GM21619 (cell line): ENCODE results near the gene TOLLIP.

Experiments
- ATAC-seq: cut with Tn5 transposase; IDR thresholded peaks from one replicate; pipeline ENCODE4 v1.9.1; 2021; ENCODE audit not compliant: unreplicated experiment

TOLLIP gene

DNA sequence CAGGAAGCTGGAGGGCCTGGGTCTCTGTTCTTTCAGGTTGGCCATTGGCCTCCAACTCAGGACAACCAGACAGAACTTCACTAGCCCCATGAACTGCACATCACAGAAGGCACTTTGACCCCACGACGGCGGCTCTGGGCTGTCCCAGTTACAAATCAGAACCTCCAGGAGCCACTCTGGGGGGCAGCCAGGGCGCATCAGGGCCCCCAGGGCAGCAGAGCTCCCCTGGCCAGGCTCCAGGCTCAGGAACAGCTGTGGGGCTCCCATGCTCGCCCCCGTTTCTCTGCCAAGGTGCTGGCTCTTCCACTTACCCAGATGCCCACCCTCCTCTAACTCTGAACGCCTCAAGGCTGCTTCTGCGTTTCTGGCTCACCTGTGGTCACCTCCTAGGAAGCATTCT, 25.5 kb downstream of the TOLLIP start:
- no peak for ATAC-seq

DNA sequence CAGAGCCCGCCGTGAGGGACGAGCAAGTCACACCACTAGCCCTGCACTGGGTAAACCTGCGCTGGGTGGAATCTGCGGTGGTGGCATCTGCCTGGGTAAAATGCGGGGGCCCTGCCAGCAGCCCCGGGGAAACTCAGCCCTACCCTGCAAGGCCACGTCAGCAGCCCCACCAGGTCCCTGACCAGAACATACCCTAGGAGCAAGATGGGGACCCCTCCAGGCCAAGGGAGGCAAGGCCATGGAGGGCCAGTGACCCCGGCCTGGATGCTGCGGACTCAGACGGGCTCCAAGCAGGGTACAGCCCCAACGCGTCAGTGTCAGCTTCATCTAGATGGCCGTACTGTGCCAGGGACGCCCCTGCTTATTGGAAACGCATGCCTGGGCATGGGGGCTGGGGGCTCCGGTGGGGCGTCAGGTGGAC, 26.3 kb downstream of the TOLLIP start:
- no peak for ATAC-seq

DNA sequence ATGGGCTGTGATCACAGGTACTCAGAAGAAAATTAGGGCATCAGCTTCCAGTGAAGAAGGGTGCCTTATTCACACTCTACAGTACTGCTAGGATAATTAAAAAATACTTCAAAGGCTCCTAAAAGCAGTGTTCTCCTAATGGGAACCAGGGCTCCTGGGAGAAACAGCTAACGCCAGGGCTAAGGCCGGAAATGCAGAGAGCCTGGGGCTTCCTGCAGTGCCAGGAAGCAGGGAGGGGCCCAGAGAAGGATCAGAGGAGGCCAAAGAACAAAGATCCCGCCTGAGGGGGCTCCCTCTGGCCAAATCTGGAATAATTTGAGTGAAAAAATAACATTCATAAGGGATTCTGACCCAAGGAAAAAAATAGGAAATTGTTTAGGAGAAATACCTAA, 27.5 kb downstream of the TOLLIP start:
- ATAC-seq = no peak

DNA sequence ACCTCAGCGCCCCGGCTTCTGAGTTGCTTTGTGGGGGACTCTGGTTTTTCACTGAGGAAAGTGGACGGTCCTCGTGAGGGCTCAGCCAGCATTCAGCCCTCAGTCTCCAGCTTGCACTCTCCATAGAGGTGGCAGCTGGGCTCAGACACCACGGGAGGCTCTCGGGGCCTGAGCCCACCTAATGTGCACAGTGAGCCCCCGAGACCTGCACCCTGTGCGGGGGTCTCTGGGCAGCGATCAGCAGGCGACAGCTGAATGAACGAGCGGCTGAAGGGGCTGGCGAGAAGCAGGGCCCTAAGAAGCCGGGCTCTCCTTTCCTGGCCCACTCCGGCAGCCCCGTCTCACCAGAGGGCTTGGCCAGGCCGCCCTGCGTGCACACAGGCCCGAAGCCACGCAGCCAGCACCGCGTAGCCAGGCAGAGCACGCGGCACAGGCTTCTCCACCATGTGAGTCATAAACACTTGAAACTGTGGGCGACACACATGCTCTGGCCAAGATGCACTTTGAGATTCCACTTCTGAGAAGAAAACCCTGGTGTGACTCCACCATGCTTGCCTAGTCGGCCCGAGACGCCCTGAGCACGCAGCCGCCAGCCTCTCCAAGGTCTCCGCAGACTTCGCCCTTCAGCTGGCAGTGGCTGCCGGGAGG, 28.0 kb downstream of the TOLLIP start:
- ATAC-seq = no peak

DNA sequence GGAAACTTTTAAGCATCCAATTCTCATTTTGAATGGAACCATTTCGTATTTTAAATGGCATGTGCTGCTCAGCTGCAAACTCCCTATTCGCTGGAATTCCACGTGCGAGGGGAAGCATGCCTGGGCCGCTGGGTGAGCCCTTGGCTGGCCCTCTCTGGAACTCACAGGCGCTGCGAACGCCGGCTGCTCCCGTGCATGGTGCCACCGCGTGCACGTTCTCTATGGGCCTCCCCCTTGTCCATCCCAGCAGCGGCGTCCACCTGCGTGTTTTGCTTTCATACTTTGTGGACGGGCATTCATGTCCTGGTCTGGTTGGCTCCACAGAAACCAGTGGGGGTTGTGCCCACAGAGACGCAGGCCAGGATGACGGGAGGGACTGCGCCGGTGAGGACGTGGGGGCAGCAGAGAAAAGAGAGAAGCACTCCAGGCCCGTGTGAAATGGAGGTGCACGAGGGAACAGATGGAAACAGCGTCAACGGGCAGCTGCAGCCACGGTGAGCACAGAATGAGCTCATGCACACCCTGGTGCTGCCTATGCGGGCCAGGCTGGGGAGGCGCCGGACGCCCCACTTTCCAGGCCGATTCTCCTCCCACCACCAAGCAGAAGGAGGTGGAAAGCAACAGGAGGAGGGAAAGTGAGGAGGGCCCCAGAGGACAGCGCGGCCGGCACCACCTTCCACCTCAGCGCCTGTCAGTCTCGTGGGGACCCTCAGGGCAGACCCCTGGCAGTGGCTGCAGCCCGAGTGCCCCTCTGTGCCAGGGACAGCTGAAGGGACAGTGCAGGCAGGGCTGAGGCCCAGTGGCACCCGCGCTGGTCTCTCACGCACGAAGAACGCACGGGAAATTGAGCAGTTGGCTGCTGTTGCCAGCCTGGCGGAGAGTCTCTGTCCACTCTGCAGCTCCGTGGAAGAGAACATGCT, 29.1 kb downstream of the TOLLIP start:
- ATAC-seq = no peak

GRCh38 chr11:1279674-1280055, 29.8 kb downstream of the TOLLIP start:
- ATAC-seq = no peak

DNA sequence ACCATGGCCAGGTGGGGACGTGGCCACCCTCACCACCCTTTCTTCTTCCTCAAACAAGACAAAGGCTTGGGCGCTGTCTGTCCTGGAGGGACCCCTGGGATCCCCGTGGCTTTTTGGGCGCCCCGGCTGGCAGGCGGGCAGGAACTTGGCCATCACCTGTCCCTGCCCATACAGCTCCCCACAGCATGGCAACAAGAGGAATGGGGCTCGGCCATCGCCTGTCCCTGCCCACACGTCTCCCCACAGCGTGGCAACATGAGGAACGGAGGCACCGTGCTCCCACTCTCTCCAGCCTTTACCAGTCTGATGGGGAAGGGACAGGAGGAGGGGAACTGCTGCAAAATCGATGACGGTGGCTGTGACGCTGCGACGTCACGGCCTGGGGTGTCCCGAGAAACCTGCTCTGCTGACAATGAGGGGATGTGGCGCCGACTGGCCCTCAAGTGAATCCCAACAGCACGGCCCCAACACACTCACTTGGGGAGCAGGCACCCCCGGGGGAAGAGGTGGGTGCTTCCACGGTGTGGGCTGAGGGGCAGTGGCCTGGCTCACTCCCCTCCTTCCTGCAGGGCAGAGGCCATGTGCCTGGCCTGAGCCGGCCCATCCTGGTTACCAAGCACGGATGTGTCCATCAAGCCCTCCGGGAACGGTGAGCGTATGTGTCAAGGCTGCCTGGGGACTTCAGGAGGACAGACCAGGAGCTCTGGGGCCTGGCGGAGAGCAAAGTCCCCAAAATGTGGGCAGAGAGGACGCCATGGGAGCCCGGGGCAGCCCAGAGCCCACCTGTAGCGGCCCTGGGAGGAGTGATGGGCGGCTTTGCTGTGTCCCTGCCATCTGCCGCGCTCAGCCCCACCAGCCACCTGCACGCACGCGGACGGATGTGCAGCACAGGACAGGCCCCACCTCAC, 30.4 kb downstream of the TOLLIP start:
- no peak for ATAC-seq

- no peak for ATAC-seq
Observed at GRCh38 chr11:1277936-1278512, 31.4 kb downstream of the TOLLIP start.

- ATAC-seq = no peak
Observed at GRCh38 chr11:1276866-1277615, 32.4 kb downstream of the TOLLIP start.

GRCh38 chr11:1276041-1276790, 33.2 kb downstream of the TOLLIP start:
- no peak for ATAC-seq

DNA sequence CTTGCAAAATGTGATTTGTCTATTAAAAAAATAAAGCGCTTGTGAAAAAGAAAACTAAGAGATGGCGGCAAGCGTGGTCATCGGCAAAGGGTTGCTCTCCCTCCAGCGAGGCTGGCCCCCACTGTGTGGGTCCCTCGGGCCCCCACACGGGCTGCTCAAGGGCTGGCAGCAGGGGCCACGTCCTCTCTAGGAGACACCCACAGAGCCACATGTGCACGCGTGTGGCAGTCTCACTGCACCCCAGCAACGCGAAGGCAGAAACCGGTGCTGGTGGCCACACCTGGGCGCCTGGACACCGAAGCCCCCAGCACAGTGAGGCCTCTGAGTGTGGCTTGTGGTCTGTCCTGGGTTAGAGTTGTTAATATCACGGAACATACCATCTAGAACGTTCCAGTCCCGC, 34.4 kb downstream of the TOLLIP start:
- no peak for ATAC-seq

DNA sequence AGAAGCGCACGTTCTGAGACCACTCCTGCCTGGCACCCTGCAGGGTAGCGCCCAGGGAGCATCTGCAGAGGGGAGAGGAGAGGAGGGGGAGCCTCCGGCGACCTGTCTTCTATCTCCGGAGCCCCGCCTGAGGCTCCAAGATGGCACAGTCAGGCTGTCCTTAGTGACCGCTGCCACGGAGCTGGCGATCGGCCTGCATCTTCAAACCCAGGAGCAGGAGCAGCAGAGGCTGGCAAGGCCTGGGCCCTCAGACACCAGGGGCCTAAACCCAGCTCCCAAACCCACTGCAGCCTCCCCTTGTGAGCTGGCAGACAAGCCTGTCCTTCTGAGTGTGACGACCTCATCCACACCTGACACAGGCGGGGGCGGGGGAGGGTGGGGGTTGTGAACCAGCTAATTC, 34.9 kb downstream of the TOLLIP start:
- ATAC-seq = no peak

GRCh38 chr11:1272531-1272930, 36.9 kb downstream of the TOLLIP start:
- no peak for ATAC-seq

GRCh38 chr11:1271927-1272326, 37.5 kb downstream of the TOLLIP start:
- ATAC-seq = no peak

- no peak for ATAC-seq
Observed at GRCh38 chr11:1271406-1271805, 38.0 kb downstream of the TOLLIP start.

DNA sequence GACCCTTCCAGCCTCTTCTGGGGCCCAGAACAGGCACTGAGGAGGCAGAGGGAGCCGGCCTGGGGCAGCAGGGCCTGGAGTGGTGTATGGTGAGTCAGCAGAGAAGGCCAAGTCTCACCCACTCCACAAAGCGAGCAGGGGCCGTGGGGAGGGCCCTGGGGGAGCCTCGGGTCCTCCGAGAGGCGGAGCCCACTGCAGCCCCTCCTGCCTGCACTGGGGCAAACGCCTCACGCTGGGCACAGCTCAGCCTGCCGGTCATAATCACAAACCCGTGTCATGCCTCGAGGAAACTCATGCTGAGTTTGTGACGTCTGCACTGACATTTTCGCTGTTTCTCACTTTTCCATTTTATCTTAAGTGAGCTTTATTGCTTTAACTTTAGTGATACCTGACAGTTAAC, 38.4 kb downstream of the TOLLIP start:
- ATAC-seq = no peak

DNA sequence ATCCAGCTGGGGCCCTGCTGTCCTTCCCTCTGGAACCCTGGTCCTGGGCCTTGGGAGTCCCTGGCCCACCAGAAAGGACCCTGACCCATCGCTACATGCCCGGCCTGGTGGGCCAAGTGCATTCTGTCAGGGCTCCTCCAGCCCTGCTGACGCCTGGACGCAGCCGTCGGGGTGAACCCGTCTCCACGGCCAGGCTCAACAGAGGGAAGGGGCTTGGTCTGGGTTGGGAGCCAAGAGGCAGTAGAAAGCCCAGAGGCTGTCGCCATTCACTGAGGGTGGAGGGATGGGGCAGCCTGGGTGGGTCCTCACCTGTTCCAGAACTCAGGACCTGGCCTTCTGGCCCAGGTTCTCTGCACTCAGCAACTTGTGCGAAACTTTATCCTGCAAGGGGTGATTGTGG, 39.0 kb downstream of the TOLLIP start:
- no peak for ATAC-seq

- ATAC-seq = no peak
Observed at GRCh38 chr11:1269957-1270356, 39.5 kb downstream of the TOLLIP start.

GRCh38 chr11:1267441-1268100, 41.9 kb downstream of the TOLLIP start:
- ATAC-seq = no peak
